Tibial nerve (tissue), 3 donors: Measurements from ENCODE around the gene GDPGP1.

Experiments
- POLR2A ChIP-seq, 2 donors: fragments of 450-650 bp; IDR thresholded peaks; one replicate each; pipeline ENCODE4 v1.6.1; 2017; ENCODE audit warnings: antibody characterized with exemption in 2 of 2, mild to moderate bottlenecking in 2 of 2, moderate library complexity in 2 of 2
- TF ChIP-seq, protein P1 (sequence below), 5 experiments: fragments of 200-600 bp in 3 of 5; fragments of 450-650 bp in 2 of 5; sonication (generic) in 3 of 5; IDR thresholded peaks; one replicate each; pipeline ENCODE4 v1.5.1; 2016 to 2019; ENCODE audit warnings: antibody characterized with exemption in 5 of 5, mild to moderate bottlenecking in 3 of 5, moderate library complexity in 2 of 5

GRCh38 chr15:90221246-90221900, 12.6 kb upstream of the GDPGP1 start:
- no peak for TF ChIP-seq POLR2A (IDR thresholded peaks at IDR 0.05)
- TF ChIP-seq, protein P1, sequence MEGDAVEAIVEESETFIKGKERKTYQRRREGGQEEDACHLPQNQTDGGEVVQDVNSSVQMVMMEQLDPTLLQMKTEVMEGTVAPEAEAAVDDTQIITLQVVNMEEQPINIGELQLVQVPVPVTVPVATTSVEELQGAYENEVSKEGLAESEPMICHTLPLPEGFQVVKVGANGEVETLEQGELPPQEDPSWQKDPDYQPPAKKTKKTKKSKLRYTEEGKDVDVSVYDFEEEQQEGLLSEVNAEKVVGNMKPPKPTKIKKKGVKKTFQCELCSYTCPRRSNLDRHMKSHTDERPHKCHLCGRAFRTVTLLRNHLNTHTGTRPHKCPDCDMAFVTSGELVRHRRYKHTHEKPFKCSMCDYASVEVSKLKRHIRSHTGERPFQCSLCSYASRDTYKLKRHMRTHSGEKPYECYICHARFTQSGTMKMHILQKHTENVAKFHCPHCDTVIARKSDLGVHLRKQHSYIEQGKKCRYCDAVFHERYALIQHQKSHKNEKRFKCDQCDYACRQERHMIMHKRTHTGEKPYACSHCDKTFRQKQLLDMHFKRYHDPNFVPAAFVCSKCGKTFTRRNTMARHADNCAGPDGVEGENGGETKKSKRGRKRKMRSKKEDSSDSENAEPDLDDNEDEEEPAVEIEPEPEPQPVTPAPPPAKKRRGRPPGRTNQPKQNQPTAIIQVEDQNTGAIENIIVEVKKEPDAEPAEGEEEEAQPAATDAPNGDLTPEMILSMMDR (IDR thresholded peaks at IDR 0.05) = peak; percentile 71 to 87 (median 80)
